Measurements from ENCODE around the gene RAET1L.
"Not testable (repeated sequence)": the region's sequence is repeated elsewhere in the genome, so short reads cannot be mapped to it uniquely, and the experiment has no call there.

DNA sequence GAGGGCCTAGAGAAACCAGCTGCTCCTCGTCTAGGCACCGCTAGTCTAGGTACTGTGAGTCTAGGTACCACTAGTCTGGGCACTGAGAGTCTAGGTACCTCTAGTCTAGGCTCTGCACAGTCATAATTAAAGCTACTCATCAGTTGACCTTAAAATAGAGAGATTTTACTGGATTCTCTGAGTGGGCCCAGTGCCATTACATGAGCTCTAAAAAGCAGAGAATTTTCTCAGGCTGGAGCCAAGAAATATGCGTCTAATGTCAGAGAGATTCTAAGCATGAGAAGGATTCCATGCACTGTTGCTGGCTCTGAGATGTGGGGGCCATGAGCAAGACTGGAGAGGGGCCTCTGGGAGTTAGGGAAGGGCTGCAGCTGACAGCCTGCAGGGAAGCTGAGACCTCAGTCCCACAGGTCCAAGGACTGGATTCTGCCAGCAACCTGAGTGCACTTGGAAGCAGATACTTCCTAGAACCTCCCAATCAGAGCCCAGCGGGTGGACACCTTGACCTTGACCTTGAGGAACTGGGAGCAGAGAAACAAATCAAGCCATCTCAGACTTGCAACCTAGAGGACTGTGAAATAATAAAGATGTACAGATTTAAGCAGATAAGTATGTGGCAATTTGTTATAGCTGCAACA, 49.2 kb upstream of the RAET1L start:
- TF ChIP-seq, protein P1, sequence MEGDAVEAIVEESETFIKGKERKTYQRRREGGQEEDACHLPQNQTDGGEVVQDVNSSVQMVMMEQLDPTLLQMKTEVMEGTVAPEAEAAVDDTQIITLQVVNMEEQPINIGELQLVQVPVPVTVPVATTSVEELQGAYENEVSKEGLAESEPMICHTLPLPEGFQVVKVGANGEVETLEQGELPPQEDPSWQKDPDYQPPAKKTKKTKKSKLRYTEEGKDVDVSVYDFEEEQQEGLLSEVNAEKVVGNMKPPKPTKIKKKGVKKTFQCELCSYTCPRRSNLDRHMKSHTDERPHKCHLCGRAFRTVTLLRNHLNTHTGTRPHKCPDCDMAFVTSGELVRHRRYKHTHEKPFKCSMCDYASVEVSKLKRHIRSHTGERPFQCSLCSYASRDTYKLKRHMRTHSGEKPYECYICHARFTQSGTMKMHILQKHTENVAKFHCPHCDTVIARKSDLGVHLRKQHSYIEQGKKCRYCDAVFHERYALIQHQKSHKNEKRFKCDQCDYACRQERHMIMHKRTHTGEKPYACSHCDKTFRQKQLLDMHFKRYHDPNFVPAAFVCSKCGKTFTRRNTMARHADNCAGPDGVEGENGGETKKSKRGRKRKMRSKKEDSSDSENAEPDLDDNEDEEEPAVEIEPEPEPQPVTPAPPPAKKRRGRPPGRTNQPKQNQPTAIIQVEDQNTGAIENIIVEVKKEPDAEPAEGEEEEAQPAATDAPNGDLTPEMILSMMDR (IDR thresholded peaks at IDR 0.05): not testable (repeated sequence)
- not testable (repeated sequence) for TF ChIP-seq POLR2A (IDR thresholded peaks at IDR 0.05)

Measured in testis (tissue), 2 donors.